K562 (cell line): Measurements from ENCODE around the gene CFAP58.

Source experiments
- CREB1 ChIP-seq, 2 experiments: sonication (generic) in 1 of 2; formaldehyde crosslinking in 1 of 2; IDR thresholded peaks; 2 replicates each; pipeline versions ENCODE4 v1.6.1 to v1.8.0; 2012 to 2022; ENCODE audit warnings: inconsistent platforms in 1 of 2, mild to moderate bottlenecking in 1 of 2, missing genetic modification reagents in 1 of 2, moderate library complexity in 1 of 2
- CTCF ChIP-seq, 3 experiments: IDR thresholded peaks in 2 of 3; conservative IDR thresholded peaks in 1 of 3; 2 replicates each; pipeline ENCODE4 v1.5.1; 2011 to 2012; ENCODE audit warnings: low read length in 3 of 3, mild to moderate bottlenecking in 3 of 3, control low read depth in 2 of 3, improper control_type of control experiment in 1 of 3, inconsistent platforms in 1 of 3, low read depth in 1 of 3, mixed read lengths in 1 of 3, moderate library complexity in 1 of 3; ENCODE audit not compliant: insufficient read depth in 2 of 3
- E2F4 ChIP-seq: sonication (generic); formaldehyde crosslinking; IDR thresholded peaks from 2 replicates; pipeline ENCODE4 v1.8.0; 2022; ENCODE audit warnings: mild to moderate bottlenecking, low read depth, missing genetic modification reagents
- EZH2 ChIP-seq: IDR thresholded peaks from 2 replicates; pipeline ENCODE4 v1.6.1; 2012; ENCODE audit warnings: low read depth, mild to moderate bottlenecking, inconsistent platforms, low read length, borderline replicate concordance
- HNRNPUL1 ChIP-seq: fragments of 200-400 bp; formaldehyde crosslinking; IDR thresholded peaks from 2 replicates; pipeline ENCODE4 v1.6.1; 2017; ENCODE audit warnings: low read length
- KHSRP ChIP-seq: fragments of 450-650 bp; IDR thresholded peaks from 2 replicates; pipeline ENCODE4 v1.6.1; 2017
- MCM7 ChIP-seq, 2 experiments: fragments of 450-650 bp; IDR thresholded peaks; 2 replicates each; pipeline ENCODE4 v1.6.1; 2016 to 2018
- MEF2A ChIP-seq: IDR thresholded peaks from 2 replicates; pipeline ENCODE4 v1.6.1; 2011; ENCODE audit warnings: low read depth, mild to moderate bottlenecking, low read length, moderate library complexity; ENCODE audit not compliant: control insufficient read depth
- NFXL1 ChIP-seq: fragments of 450-650 bp; formaldehyde crosslinking; IDR thresholded peaks from 2 replicates; pipeline ENCODE4 v1.4.0; 2021; ENCODE audit warnings: mild to moderate bottlenecking
- SAP30 ChIP-seq: fragments of 200-600 bp; sonication (generic); IDR thresholded peaks from 2 replicates; pipeline ENCODE4 v1.6.1; 2012; ENCODE audit warnings: borderline replicate concordance, low read depth, mild to moderate bottlenecking, moderate library complexity, low read length, control low read depth, inconsistent platforms; ENCODE audit not compliant: insufficient read depth, poor library complexity, severe bottlenecking
- TEAD4 ChIP-seq, 2 experiments: sonication (generic) in 1 of 2; formaldehyde crosslinking in 1 of 2; IDR thresholded peaks; 2 replicates each; pipeline versions ENCODE4 v1.6.1 to v1.8.0; 2012 to 2022; ENCODE audit warnings: borderline replicate concordance in 1 of 2, inconsistent platforms in 1 of 2, low read length in 1 of 2, mild to moderate bottlenecking in 1 of 2, missing genetic modification reagents in 1 of 2
- YBX1 ChIP-seq: fragments of 450-650 bp; IDR thresholded peaks from 2 replicates; pipeline ENCODE4 v1.7.1; 2016; ENCODE audit warnings: mild to moderate bottlenecking
- ZNF232 ChIP-seq: sonication (generic); formaldehyde crosslinking; IDR thresholded peaks from 2 replicates; pipeline ENCODE4 v1.8.0; 2022; ENCODE audit warnings: mild to moderate bottlenecking, missing genetic modification reagents

GRCh38 chr10:104415526-104416165, 62.0 kb downstream of the CFAP58 start:
- TF ChIP-seq YBX1 = no peak
- no peak for TF ChIP-seq CTCF (IDR thresholded peaks at IDR 0.05 in 2 of 3, conservative IDR thresholded peaks at IDR 0.05 in 1 of 3; ENCODE audit: insufficient read depth in 2 of 3, low read depth in 1 of 3, low read length in 3 of 3)
- TF ChIP-seq MEF2A = no peak
- no peak for TF ChIP-seq E2F4 (CRISPR knock-in tag)
- no peak for TF ChIP-seq HNRNPUL1
- no peak for TF ChIP-seq ZNF232 (CRISPR knock-in tag)
- no peak for TF ChIP-seq CREB1 (IDR thresholded peaks at IDR 0.05)
- TF ChIP-seq CREB1 (CRISPR knock-in tag; IDR thresholded peaks at IDR 0.05) = no peak
- no peak for TF ChIP-seq MCM7 (IDR thresholded peaks at IDR 0.05)
- TF ChIP-seq EZH2 = no peak
- no peak for TF ChIP-seq NFXL1 (CRISPR knock-in tag)
- TF ChIP-seq TEAD4 (IDR thresholded peaks at IDR 0.05; ENCODE audit: low read length) = no peak
- no peak for TF ChIP-seq TEAD4 (CRISPR knock-in tag; IDR thresholded peaks at IDR 0.05; ENCODE audit: borderline replicate concordance)
- no peak for TF ChIP-seq KHSRP
- no peak for TF ChIP-seq SAP30
